H1 (cell line): ENCODE measurements around the gene FOLR1. TPM values are rescaled to one million over a fixed set of nuclear protein-coding genes. Genes with fewer than 3 reads are reported as not detected.
A peak's percentile ranks its signal among the peaks of the same experiment; 100 is the strongest.

Source experiments
- BACH1 ChIP-seq: IDR thresholded peaks from 2 replicates; pipeline ENCODE4 v1.6.1; 2012; ENCODE audit warnings: low read length, improper control_type of control experiment
- HDAC2 ChIP-seq, 2 experiments: fragments of 300-600 bp in 1 of 2; sonication (generic) in 1 of 2; IDR thresholded peaks; 2 replicates each; pipeline ENCODE4 v1.6.1; 2011 to 2012; ENCODE audit warnings: low read depth in 2 of 2, low read length in 2 of 2, mild to moderate bottlenecking in 2 of 2, moderate library complexity in 2 of 2, borderline replicate concordance in 1 of 2, inconsistent platforms in 1 of 2
- KDM1A ChIP-seq: fragments of 200-600, 300-600 bp; sonication (generic); IDR thresholded peaks from 2 replicates; pipeline ENCODE4 v1.7.1; 2016; ENCODE audit warnings: mild to moderate bottlenecking, low read length, borderline replicate concordance
- MAFK ChIP-seq: IDR thresholded peaks from 2 replicates; pipeline ENCODE4 v1.6.1; 2012; ENCODE audit warnings: low read depth, mild to moderate bottlenecking, improper control_type of control experiment, low read length
- PHF8 ChIP-seq: fragments of 200-600 bp; sonication (generic); conservative IDR thresholded peaks from 2 replicates; pipeline ENCODE4 v1.7.1; 2012; ENCODE audit warnings: low read depth, mild to moderate bottlenecking, inconsistent platforms, low read length, moderate library complexity
- SUZ12 ChIP-seq: fragments of 200-600 bp; sonication (generic); IDR thresholded peaks from 2 replicates; pipeline ENCODE4 v1.6.1; 2012; ENCODE audit warnings: mild to moderate bottlenecking, inconsistent platforms, low read length, moderate library complexity, mixed read lengths
- polyA plus RNA-seq, 7 experiments: library from polyadenylated mRNA; depleted of rRNA in 3 of 7; stranded (reverse) in 5 of 7; unstranded in 2 of 7; fragments of >200 nt in 5 of 7; fragments of 200-250 nt in 2 of 7; gene quantifications; 1 replicate in 5 of 7; 2 replicates in 1 of 7; 4 replicates in 1 of 7; pipeline versions ENCODE4 v1.2.1 to v1.2.3, GENCODE V29; 2011 to 2013; ENCODE audit warnings: missing spikeins in 2 of 7, mixed read lengths in 2 of 7
- total RNA-seq: library from RNA; stranded (reverse); fragmentation: NEBNext Ultra II Directional; extraction: Animal tissue kit (Norgen Biotek cat#: 25700); gene quantifications from 2 replicates; pipeline ENCODE4 v1.2.1, GENCODE V29; 2021

Gene FOLR1
- total and polyA plus RNA-seq, 2 of the 8 experiments (the other 6 are each of a cell fraction or from before 2014, with no cell fraction given), result 1.3 TPM; not detected in 1

- TF ChIP-seq PHF8 (no peak), MAFK (no peak), HDAC2 (IDR thresholded peaks at IDR 0.05; ENCODE audit: borderline replicate concordance in 1 of 2, low read depth in 2 of 2, low read length in 2 of 2) (no peak), KDM1A (no peak), BACH1 (peak; percentile 40; the same call in 1 of the 2 replicates), SUZ12 (peak; percentile 93)
Observed at GRCh38 chr11:72240461-72241290, 48.7 kb downstream of the FOLR1 start (continued).
